SK-N-MC (cell line): ENCODE data around the gene TSC2.

Experiments used
- EZH2 ChIP-seq: fragments of 200-600 bp; sonication (generic); IDR thresholded peaks from one replicate; pipeline ENCODE4 v1.6.1; 2017; ENCODE audit warnings: antibody characterized with exemption
- POLR2AphosphoS5 ChIP-seq: IDR thresholded peaks from 2 replicates; pipeline ENCODE4 v1.6.1; 2012; ENCODE audit warnings: mild to moderate bottlenecking, low read depth, low read length, borderline replicate concordance

- TF ChIP-seq EZH2: no peak
- TF ChIP-seq POLR2AphosphoS5: no peak
These were observed 45.1 kb downstream of the TSC2 start for GRCh38 chr16:2092866-2093265.
